ENCODE results near the gene TMA7. TPM values are rescaled to one million over a fixed set of nuclear protein-coding genes. Genes with fewer than 3 reads are reported as not detected.

Gene TMA7
- total and polyA plus RNA-seq, 9 of the 15 experiments (the other 6 are each of a cell fraction or from before 2014, with no cell fraction given), result 209 to 1,003 (median 486) TPM

DNA sequence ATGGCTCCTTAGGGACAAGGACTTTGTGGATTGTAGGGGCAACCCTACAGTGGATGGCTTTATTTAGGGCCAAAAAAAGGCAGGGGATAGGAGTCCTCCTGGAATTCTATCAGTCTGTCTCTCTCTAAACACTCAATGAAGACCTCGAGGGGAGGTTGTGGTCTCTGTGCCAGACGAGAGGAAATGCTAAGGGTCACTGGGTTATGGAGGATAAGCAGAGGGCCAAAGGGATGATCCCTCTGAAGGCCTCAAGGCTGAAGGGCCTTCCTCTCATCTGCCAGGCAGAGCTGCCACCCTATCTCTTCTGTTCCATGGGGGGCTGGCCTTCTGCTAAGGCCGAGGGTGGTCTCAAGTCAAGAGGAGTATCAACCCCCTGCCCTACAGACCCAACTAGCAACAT, 37.1 kb upstream of the TMA7 start (continued):
- TF ChIP-seq ETS2 (tag; IDR thresholded peaks at IDR 0.05; ENCODE audit: borderline replicate concordance, poor library complexity, severe bottlenecking) (no peak), MEF2D (tag; conservative IDR thresholded peaks at IDR 0.05; ENCODE audit: low read depth) (no peak), ZNF316 (IDR thresholded peaks at IDR 0.05) (no peak), CEBPG (CRISPR knock-in tag; IDR thresholded peaks at IDR 0.05) (no peak), CEBPG (tag; conservative IDR thresholded peaks at IDR 0.05 in 1 of 2, IDR thresholded peaks at IDR 0.05 in 1 of 2) (no peak)
- TF ChIP-seq, protein P1, sequence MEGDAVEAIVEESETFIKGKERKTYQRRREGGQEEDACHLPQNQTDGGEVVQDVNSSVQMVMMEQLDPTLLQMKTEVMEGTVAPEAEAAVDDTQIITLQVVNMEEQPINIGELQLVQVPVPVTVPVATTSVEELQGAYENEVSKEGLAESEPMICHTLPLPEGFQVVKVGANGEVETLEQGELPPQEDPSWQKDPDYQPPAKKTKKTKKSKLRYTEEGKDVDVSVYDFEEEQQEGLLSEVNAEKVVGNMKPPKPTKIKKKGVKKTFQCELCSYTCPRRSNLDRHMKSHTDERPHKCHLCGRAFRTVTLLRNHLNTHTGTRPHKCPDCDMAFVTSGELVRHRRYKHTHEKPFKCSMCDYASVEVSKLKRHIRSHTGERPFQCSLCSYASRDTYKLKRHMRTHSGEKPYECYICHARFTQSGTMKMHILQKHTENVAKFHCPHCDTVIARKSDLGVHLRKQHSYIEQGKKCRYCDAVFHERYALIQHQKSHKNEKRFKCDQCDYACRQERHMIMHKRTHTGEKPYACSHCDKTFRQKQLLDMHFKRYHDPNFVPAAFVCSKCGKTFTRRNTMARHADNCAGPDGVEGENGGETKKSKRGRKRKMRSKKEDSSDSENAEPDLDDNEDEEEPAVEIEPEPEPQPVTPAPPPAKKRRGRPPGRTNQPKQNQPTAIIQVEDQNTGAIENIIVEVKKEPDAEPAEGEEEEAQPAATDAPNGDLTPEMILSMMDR (IDR thresholded peaks at IDR 0.05 in 2 of 3, conservative IDR thresholded peaks at IDR 0.05 in 1 of 3; ENCODE audit: insufficient read depth in 2 of 3, low read depth in 1 of 3, low read length in 3 of 3), result no peak
- TF ChIP-seq, protein P2, sequence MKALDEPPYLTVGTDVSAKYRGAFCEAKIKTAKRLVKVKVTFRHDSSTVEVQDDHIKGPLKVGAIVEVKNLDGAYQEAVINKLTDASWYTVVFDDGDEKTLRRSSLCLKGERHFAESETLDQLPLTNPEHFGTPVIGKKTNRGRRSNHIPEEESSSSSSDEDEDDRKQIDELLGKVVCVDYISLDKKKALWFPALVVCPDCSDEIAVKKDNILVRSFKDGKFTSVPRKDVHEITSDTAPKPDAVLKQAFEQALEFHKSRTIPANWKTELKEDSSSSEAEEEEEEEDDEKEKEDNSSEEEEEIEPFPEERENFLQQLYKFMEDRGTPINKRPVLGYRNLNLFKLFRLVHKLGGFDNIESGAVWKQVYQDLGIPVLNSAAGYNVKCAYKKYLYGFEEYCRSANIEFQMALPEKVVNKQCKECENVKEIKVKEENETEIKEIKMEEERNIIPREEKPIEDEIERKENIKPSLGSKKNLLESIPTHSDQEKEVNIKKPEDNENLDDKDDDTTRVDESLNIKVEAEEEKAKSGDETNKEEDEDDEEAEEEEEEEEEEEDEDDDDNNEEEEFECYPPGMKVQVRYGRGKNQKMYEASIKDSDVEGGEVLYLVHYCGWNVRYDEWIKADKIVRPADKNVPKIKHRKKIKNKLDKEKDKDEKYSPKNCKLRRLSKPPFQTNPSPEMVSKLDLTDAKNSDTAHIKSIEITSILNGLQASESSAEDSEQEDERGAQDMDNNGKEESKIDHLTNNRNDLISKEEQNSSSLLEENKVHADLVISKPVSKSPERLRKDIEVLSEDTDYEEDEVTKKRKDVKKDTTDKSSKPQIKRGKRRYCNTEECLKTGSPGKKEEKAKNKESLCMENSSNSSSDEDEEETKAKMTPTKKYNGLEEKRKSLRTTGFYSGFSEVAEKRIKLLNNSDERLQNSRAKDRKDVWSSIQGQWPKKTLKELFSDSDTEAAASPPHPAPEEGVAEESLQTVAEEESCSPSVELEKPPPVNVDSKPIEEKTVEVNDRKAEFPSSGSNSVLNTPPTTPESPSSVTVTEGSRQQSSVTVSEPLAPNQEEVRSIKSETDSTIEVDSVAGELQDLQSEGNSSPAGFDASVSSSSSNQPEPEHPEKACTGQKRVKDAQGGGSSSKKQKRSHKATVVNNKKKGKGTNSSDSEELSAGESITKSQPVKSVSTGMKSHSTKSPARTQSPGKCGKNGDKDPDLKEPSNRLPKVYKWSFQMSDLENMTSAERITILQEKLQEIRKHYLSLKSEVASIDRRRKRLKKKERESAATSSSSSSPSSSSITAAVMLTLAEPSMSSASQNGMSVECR (CRISPR knock-in tag; IDR thresholded peaks at IDR 0.05), result no peak
- TF ChIP-seq, protein P3, sequence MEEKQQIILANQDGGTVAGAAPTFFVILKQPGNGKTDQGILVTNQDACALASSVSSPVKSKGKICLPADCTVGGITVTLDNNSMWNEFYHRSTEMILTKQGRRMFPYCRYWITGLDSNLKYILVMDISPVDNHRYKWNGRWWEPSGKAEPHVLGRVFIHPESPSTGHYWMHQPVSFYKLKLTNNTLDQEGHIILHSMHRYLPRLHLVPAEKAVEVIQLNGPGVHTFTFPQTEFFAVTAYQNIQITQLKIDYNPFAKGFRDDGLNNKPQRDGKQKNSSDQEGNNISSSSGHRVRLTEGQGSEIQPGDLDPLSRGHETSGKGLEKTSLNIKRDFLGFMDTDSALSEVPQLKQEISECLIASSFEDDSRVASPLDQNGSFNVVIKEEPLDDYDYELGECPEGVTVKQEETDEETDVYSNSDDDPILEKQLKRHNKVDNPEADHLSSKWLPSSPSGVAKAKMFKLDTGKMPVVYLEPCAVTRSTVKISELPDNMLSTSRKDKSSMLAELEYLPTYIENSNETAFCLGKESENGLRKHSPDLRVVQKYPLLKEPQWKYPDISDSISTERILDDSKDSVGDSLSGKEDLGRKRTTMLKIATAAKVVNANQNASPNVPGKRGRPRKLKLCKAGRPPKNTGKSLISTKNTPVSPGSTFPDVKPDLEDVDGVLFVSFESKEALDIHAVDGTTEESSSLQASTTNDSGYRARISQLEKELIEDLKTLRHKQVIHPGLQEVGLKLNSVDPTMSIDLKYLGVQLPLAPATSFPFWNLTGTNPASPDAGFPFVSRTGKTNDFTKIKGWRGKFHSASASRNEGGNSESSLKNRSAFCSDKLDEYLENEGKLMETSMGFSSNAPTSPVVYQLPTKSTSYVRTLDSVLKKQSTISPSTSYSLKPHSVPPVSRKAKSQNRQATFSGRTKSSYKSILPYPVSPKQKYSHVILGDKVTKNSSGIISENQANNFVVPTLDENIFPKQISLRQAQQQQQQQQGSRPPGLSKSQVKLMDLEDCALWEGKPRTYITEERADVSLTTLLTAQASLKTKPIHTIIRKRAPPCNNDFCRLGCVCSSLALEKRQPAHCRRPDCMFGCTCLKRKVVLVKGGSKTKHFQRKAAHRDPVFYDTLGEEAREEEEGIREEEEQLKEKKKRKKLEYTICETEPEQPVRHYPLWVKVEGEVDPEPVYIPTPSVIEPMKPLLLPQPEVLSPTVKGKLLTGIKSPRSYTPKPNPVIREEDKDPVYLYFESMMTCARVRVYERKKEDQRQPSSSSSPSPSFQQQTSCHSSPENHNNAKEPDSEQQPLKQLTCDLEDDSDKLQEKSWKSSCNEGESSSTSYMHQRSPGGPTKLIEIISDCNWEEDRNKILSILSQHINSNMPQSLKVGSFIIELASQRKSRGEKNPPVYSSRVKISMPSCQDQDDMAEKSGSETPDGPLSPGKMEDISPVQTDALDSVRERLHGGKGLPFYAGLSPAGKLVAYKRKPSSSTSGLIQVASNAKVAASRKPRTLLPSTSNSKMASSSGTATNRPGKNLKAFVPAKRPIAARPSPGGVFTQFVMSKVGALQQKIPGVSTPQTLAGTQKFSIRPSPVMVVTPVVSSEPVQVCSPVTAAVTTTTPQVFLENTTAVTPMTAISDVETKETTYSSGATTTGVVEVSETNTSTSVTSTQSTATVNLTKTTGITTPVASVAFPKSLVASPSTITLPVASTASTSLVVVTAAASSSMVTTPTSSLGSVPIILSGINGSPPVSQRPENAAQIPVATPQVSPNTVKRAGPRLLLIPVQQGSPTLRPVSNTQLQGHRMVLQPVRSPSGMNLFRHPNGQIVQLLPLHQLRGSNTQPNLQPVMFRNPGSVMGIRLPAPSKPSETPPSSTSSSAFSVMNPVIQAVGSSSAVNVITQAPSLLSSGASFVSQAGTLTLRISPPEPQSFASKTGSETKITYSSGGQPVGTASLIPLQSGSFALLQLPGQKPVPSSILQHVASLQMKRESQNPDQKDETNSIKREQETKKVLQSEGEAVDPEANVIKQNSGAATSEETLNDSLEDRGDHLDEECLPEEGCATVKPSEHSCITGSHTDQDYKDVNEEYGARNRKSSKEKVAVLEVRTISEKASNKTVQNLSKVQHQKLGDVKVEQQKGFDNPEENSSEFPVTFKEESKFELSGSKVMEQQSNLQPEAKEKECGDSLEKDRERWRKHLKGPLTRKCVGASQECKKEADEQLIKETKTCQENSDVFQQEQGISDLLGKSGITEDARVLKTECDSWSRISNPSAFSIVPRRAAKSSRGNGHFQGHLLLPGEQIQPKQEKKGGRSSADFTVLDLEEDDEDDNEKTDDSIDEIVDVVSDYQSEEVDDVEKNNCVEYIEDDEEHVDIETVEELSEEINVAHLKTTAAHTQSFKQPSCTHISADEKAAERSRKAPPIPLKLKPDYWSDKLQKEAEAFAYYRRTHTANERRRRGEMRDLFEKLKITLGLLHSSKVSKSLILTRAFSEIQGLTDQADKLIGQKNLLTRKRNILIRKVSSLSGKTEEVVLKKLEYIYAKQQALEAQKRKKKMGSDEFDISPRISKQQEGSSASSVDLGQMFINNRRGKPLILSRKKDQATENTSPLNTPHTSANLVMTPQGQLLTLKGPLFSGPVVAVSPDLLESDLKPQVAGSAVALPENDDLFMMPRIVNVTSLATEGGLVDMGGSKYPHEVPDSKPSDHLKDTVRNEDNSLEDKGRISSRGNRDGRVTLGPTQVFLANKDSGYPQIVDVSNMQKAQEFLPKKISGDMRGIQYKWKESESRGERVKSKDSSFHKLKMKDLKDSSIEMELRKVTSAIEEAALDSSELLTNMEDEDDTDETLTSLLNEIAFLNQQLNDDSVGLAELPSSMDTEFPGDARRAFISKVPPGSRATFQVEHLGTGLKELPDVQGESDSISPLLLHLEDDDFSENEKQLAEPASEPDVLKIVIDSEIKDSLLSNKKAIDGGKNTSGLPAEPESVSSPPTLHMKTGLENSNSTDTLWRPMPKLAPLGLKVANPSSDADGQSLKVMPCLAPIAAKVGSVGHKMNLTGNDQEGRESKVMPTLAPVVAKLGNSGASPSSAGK (IDR thresholded peaks at IDR 0.05), result no peak

Measured in K562 (cell line).